ENCODE data around the gene KRTAP4-9.
"Not testable (repeated sequence)": the region's sequence is repeated elsewhere in the genome, so short reads cannot be mapped to it uniquely, and the experiment has no call there.

The KRTAP4-9 gene

GRCh38 chr17:41141361-41141760 is 36.2 kb downstream of the KRTAP4-9 start:
- H3K4me3 ChIP-seq (ENCODE audit: insufficient read length, low read depth): no peak overlapping the region
- H3K9me3 ChIP-seq (ENCODE audit: insufficient read depth, low read length): peaks cover 21% of the 10 kb centered on the region
- no peak overlapping the region for H3K9ac ChIP-seq (ENCODE audit: insufficient read length, low read depth)
- no peaks in the 10 kb centered on the region for H3K27me3 ChIP-seq (ENCODE audit: insufficient read depth, insufficient read length)
- no peak for DNase-seq (ENCODE audit: low read depth, low spot score)
- TF ChIP-seq ZNF274 (IDR thresholded peaks at IDR 0.05; ENCODE audit: low read depth, low read length): no peak
- no peak for TF ChIP-seq SUZ12 (IDR thresholded peaks at IDR 0.05; ENCODE audit: extremely low read depth, insufficient read depth, insufficient read length)
- no peak for TF ChIP-seq YY1 (IDR thresholded peaks at IDR 0.05; ENCODE audit: insufficient read depth, insufficient read length)
- H3K36me3 ChIP-seq (ENCODE audit: insufficient read depth, insufficient read length, low read length): no peaks in the 10 kb centered on the region
- H3K4me1 ChIP-seq (ENCODE audit: insufficient read depth, insufficient read length): no peaks in the 10 kb centered on the region

DNA sequence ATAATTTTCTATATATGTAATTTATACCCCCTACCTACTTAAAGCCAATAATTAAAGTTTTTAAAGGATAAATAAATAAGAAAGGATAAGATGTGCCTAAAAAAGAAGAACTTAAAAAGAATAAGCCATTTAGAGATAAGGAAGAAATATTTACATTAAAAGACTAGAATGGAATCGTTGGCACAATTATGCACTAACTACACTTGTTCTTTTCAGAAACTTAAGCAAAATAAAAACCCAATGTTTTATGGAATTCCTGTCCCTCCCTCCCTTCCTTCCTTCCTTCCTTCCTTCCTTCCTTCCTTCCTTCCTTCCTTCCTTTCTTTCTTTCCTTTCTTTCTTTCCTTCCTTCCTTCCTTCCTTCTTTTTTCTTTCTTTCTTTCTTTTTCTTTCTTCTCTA is 39.7 kb downstream of the KRTAP4-9 start:
- DNase-seq (ENCODE audit: low read depth, low spot score): no peak
- H3K4me1 ChIP-seq (ENCODE audit: insufficient read depth, insufficient read length): no peaks in the 10 kb centered on the region
- H3K9me3 ChIP-seq (ENCODE audit: insufficient read depth, low read length): peaks cover 18% of the 10 kb centered on the region
- no peak overlapping the region for H3K4me3 ChIP-seq (ENCODE audit: insufficient read length, low read depth)
- no peaks in the 10 kb centered on the region for H3K36me3 ChIP-seq (ENCODE audit: insufficient read depth, insufficient read length, low read length)
- H3K9ac ChIP-seq (ENCODE audit: insufficient read length, low read depth): no peak overlapping the region
- no peaks in the 10 kb centered on the region for H3K27me3 ChIP-seq (ENCODE audit: insufficient read depth, insufficient read length)
- TF ChIP-seq SUZ12 (IDR thresholded peaks at IDR 0.05; ENCODE audit: extremely low read depth, insufficient read depth, insufficient read length): no peak
- TF ChIP-seq ZNF274 (IDR thresholded peaks at IDR 0.05; ENCODE audit: low read depth, low read length): no peak
- TF ChIP-seq YY1 (IDR thresholded peaks at IDR 0.05; ENCODE audit: insufficient read depth, insufficient read length): no peak

DNA sequence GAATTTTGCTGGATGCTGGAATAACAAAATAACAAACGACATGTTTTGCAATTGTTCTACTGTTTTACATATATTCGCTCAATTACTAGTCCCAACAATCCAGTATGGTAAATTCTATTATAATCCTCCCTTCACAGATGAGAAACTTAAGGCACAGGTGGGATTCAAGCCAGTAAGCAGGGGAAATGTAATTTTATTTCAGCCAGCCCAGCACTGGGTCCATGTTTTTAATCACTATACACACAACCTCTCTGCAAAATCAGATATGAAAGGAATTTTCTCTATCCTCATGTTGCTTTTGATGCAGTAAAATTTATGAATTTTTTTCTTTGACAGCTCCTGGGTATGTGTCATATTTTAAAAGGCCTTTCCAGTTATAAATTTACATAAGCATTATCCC is 40.1 kb downstream of the KRTAP4-9 start:
- Histone ChIP-seq H3K4me1 (ENCODE audit: insufficient read depth, insufficient read length) (no peaks in the 10 kb centered on the region), H3K27me3 (ENCODE audit: insufficient read depth, insufficient read length) (no peaks in the 10 kb centered on the region), H3K9ac (ENCODE audit: insufficient read length, low read depth) (no peak overlapping the region), H3K9me3 (ENCODE audit: insufficient read depth, low read length) (peaks cover 14% of the 10 kb centered on the region), H3K36me3 (ENCODE audit: insufficient read depth, insufficient read length, low read length) (no peaks in the 10 kb centered on the region), H3K4me3 (ENCODE audit: insufficient read length, low read depth) (no peak overlapping the region)
- no peak for TF ChIP-seq SUZ12 (IDR thresholded peaks at IDR 0.05; ENCODE audit: extremely low read depth, insufficient read depth, insufficient read length)
- no peak for TF ChIP-seq ZNF274 (IDR thresholded peaks at IDR 0.05; ENCODE audit: low read depth, low read length)
- TF ChIP-seq YY1 (IDR thresholded peaks at IDR 0.05; ENCODE audit: insufficient read depth, insufficient read length): no peak
- no peak for DNase-seq (ENCODE audit: low read depth, low spot score)

- no peak for TF ChIP-seq YY1 (IDR thresholded peaks at IDR 0.05; ENCODE audit: insufficient read depth, insufficient read length)
- TF ChIP-seq SUZ12 (IDR thresholded peaks at IDR 0.05; ENCODE audit: extremely low read depth, insufficient read depth, insufficient read length): no peak
- no peak for TF ChIP-seq ZNF274 (IDR thresholded peaks at IDR 0.05; ENCODE audit: low read depth, low read length)
Measured at GRCh38 chr17:41147531-41148204, 42.5 kb downstream of the KRTAP4-9 start.

GRCh38 chr17:41148971-41149651 is 43.9 kb downstream of the KRTAP4-9 start:
- not testable (repeated sequence) for H3K9ac ChIP-seq (ENCODE audit: insufficient read length, low read depth); H3K27me3 ChIP-seq (ENCODE audit: insufficient read depth, insufficient read length); H3K9me3 ChIP-seq (ENCODE audit: insufficient read depth, low read length); H3K36me3 ChIP-seq (ENCODE audit: insufficient read depth, insufficient read length, low read length); DNase-seq (ENCODE audit: low read depth, low spot score); H3K4me3 ChIP-seq (ENCODE audit: insufficient read length, low read depth); H3K4me1 ChIP-seq (ENCODE audit: insufficient read depth, insufficient read length)

More at GRCh38 chr17:41147531-41148204, 42.5 kb downstream of the KRTAP4-9 start:
- no peak for DNase-seq (ENCODE audit: low read depth, low spot score)
- no peaks in the 10 kb centered on the region for H3K4me1 ChIP-seq (ENCODE audit: insufficient read depth, insufficient read length)
- no peak overlapping the region for H3K9ac ChIP-seq (ENCODE audit: insufficient read length, low read depth)
- no peaks in the 10 kb centered on the region for H3K27me3 ChIP-seq (ENCODE audit: insufficient read depth, insufficient read length)
- peaks cover 9% of the 10 kb centered on the region; the same call in 1 of the 2 replicates for H3K9me3 ChIP-seq (ENCODE audit: insufficient read depth, low read length)
- H3K4me3 ChIP-seq (ENCODE audit: insufficient read length, low read depth): no peak overlapping the region
- no peaks in the 10 kb centered on the region for H3K36me3 ChIP-seq (ENCODE audit: insufficient read depth, insufficient read length, low read length)

- Histone ChIP-seq H3K4me1 (ENCODE audit: insufficient read depth, insufficient read length) (no peaks in the 10 kb centered on the region), H3K36me3 (ENCODE audit: insufficient read depth, insufficient read length, low read length) (no peaks in the 10 kb centered on the region), H3K9ac (ENCODE audit: insufficient read length, low read depth) (no peak within 1 kb of the TSS), H3K9me3 (ENCODE audit: insufficient read depth, low read length) (no peaks in the 10 kb centered on the region), H3K4me3 (ENCODE audit: insufficient read length, low read depth) (no peak within 1 kb of the TSS), H3K27me3 (ENCODE audit: insufficient read depth, insufficient read length) (no peaks in the 10 kb centered on the region)
- no peak for DNase-seq (ENCODE audit: low read depth, low spot score)
- TF ChIP-seq ZNF274 (IDR thresholded peaks at IDR 0.05; ENCODE audit: low read depth, low read length) (no peak), YY1 (IDR thresholded peaks at IDR 0.05; ENCODE audit: insufficient read depth, insufficient read length) (no peak), SUZ12 (IDR thresholded peaks at IDR 0.05; ENCODE audit: extremely low read depth, insufficient read depth, insufficient read length) (no peak)
Measured at GRCh38 chr17:41149652-41149985, 44.4 kb downstream of the KRTAP4-9 start, which contains the start of gene KRTAP4-5. Gene KRTAP4-5 (minus strand): TSS chr17:41149825. CDS start chr17:41149767, 58 bp downstream.

DNA sequence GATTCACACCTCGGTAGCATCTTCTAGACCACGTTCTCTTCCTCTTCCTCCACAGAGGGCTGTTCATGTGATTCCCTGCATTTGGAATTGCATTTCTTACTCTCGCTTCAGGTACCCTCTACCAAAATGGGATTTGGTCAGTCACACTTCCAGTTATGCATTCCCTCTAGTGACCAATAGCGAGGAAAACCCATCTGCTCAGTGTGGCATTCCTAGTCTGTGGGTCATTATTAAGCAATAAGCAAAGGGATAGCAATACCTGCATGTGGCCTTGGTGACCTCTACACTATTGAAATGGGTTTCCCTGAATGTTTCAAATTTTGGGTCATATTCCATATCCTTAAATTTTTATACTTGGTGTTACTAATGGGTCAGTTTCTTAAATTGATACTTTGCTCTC is 44.8 kb downstream of the KRTAP4-9 start:
- no peaks in the 10 kb centered on the region for H3K4me1 ChIP-seq (ENCODE audit: insufficient read depth, insufficient read length)
- no peak for TF ChIP-seq ZNF274 (IDR thresholded peaks at IDR 0.05; ENCODE audit: low read depth, low read length)
- no peak for TF ChIP-seq YY1 (IDR thresholded peaks at IDR 0.05; ENCODE audit: insufficient read depth, insufficient read length)
- no peak for TF ChIP-seq SUZ12 (IDR thresholded peaks at IDR 0.05; ENCODE audit: extremely low read depth, insufficient read depth, insufficient read length)
- no peak for DNase-seq (ENCODE audit: low read depth, low spot score)
- H3K9ac ChIP-seq (ENCODE audit: insufficient read length, low read depth): no peak overlapping the region
- no peak overlapping the region for H3K4me3 ChIP-seq (ENCODE audit: insufficient read length, low read depth)
- no peaks in the 10 kb centered on the region for H3K27me3 ChIP-seq (ENCODE audit: insufficient read depth, insufficient read length)
- no peaks in the 10 kb centered on the region for H3K36me3 ChIP-seq (ENCODE audit: insufficient read depth, insufficient read length, low read length)
- H3K9me3 ChIP-seq (ENCODE audit: insufficient read depth, low read length): no peaks in the 10 kb centered on the region

All from NT2/D1 (cell line).